DOHH2 (cell line): ENCODE measurements around the gene RFX4.

Experiments used
- H3F3A ChIP-seq: fragments of 200-600 bp; sonication (generic), shearing (Covaris generic); 2 replicates; pipeline ENCODE4 v1.6.0; 2016; ENCODE audit warnings: antibody characterized with exemption, mild to moderate bottlenecking; ENCODE audit not compliant: control insufficient read depth, insufficient read depth
- H3K27ac ChIP-seq: fragments of 200-600 bp; sonication (generic); 2 replicates; pipeline ENCODE4 v1.5.1; 2014; ENCODE audit warnings: low read depth, mild to moderate bottlenecking, low read length, moderate library complexity
- H3K27me3 ChIP-seq: fragments of 200-600 bp; sonication (generic); 2 replicates; pipeline ENCODE4 v1.6.1; 2014; ENCODE audit warnings: mild to moderate bottlenecking, low read length, mixed read lengths; ENCODE audit not compliant: control insufficient read depth
- H3K36me3 ChIP-seq: fragments of 200-600 bp; sonication (generic); 2 replicates; pipeline ENCODE4 v1.6.1; 2014; ENCODE audit warnings: mild to moderate bottlenecking, low read length, moderate library complexity, mixed read lengths; ENCODE audit not compliant: control insufficient read depth
- H3K4me1 ChIP-seq: fragments of 200-600 bp; sonication (generic); 2 replicates; pipeline ENCODE4 v1.6.1; 2014; ENCODE audit warnings: mild to moderate bottlenecking, low read length, mixed read lengths; ENCODE audit not compliant: control insufficient read depth
- H3K4me2 ChIP-seq: fragments of 200-600 bp; sonication (generic); 2 replicates; pipeline ENCODE4 v1.6.0; 2014; ENCODE audit warnings: mild to moderate bottlenecking, low read length, moderate library complexity
- H3K4me3 ChIP-seq: fragments of 200-600 bp; sonication (generic); 2 replicates; pipeline ENCODE4 v1.5.1; 2014; ENCODE audit warnings: mild to moderate bottlenecking, low read length, mixed read lengths
- H3K79me2 ChIP-seq: fragments of 200-600 bp; sonication (generic); 2 replicates; pipeline ENCODE4 v1.6.1; 2014; ENCODE audit warnings: mild to moderate bottlenecking, low read length, mixed read lengths; ENCODE audit not compliant: control insufficient read depth
- H3K9me2 ChIP-seq: fragments of 200-600 bp; sonication (generic); replicated peaks from 2 replicates; pipeline ENCODE4 v1.6.1; 2014; ENCODE audit warnings: mild to moderate bottlenecking, low read length, mixed read lengths; ENCODE audit not compliant: control insufficient read depth
- H3K9me3 ChIP-seq: fragments of 200-600 bp; sonication (generic); 2 replicates; pipeline ENCODE4 v1.6.1; 2014; ENCODE audit warnings: antibody characterized with exemption, low read length, mixed read lengths; ENCODE audit not compliant: control insufficient read depth, insufficient read depth
- H4K20me1 ChIP-seq: fragments of 200-600 bp; sonication (generic); 2 replicates; pipeline ENCODE4 v1.6.0; 2014; ENCODE audit warnings: low read depth, mild to moderate bottlenecking, antibody characterized with exemption, low read length, moderate library complexity; ENCODE audit not compliant: control insufficient read depth, insufficient read depth
- CTCF ChIP-seq: fragments of 200-600 bp; sonication (generic); IDR thresholded peaks from one replicate; pipeline ENCODE4 v1.5.1; 2014; ENCODE audit warnings: antibody characterized with exemption, mild to moderate bottlenecking, low read depth, low read length; ENCODE audit not compliant: poor library complexity, severe bottlenecking
- EZH2phosphoT487 ChIP-seq: fragments of 200-600 bp; sonication (generic); IDR thresholded peaks from 2 replicates; pipeline ENCODE4 v1.6.1; 2017; ENCODE audit warnings: borderline replicate concordance, mild to moderate bottlenecking, antibody characterized with exemption, low read length, moderate library complexity, mixed read lengths

RFX4 gene

GRCh38 chr12:106682594-106683234, 99.9 kb downstream of the RFX4 start:
- Histone ChIP-seq H3K27me3 (no peaks in the 10 kb centered on the region), H3K79me2 (no peaks in the 10 kb centered on the region), H3F3A (no peaks in the 10 kb centered on the region), H3K36me3 (no peaks in the 10 kb centered on the region), H4K20me1 (no peaks in the 10 kb centered on the region), H3K9me2 (no peaks in the 10 kb centered on the region), H3K4me3 (no peak overlapping the region), H3K4me1 (no peaks in the 10 kb centered on the region), H3K4me2 (no peak overlapping the region), H3K9me3 (no peaks in the 10 kb centered on the region), H3K27ac (no peak overlapping the region)
- peak; percentile 39 for TF ChIP-seq CTCF
- no peak for TF ChIP-seq EZH2phosphoT487

GRCh38 chr12:106684497-106684896, 101.7 kb downstream of the RFX4 start:
- H3K27ac ChIP-seq, result no peak overlapping the region

GRCh38 chr12:106685381-106685780, 102.6 kb downstream of the RFX4 start:
- Histone ChIP-seq H3K27ac (no peak overlapping the region), H3K27me3 (no peaks in the 10 kb centered on the region; the same call in 1 of the 2 replicates), H3F3A (no peaks in the 10 kb centered on the region), H3K4me2 (no peak overlapping the region), H3K4me3 (no peak overlapping the region), H3K9me2 (no peaks in the 10 kb centered on the region), H4K20me1 (no peaks in the 10 kb centered on the region), H3K4me1 (no peaks in the 10 kb centered on the region), H3K36me3 (no peaks in the 10 kb centered on the region), H3K79me2 (no peaks in the 10 kb centered on the region), H3K9me3 (no peaks in the 10 kb centered on the region)
- TF ChIP-seq EZH2phosphoT487, result no peak
- TF ChIP-seq CTCF, result no peak

More at GRCh38 chr12:106684497-106684896, 101.7 kb downstream of the RFX4 start:
- Histone ChIP-seq H3K4me3 (no peak overlapping the region), H3K9me3 (no peaks in the 10 kb centered on the region), H3K9me2 (no peaks in the 10 kb centered on the region), H3K79me2 (no peaks in the 10 kb centered on the region), H3F3A (no peaks in the 10 kb centered on the region), H3K36me3 (no peaks in the 10 kb centered on the region), H3K4me2 (no peak overlapping the region), H4K20me1 (no peaks in the 10 kb centered on the region), H3K4me1 (no peaks in the 10 kb centered on the region), H3K27me3 (no peaks in the 10 kb centered on the region)
- no peak for TF ChIP-seq CTCF
